Skeletal muscle cell (primary cell): ENCODE data around the gene KCNMA1.
A peak's percentile ranks its signal among the peaks of the same experiment; 100 is the strongest.

Source experiments
- DNase-seq: peaks from one replicate; pipeline ENCODE4 v3.0.0-alpha.2; 2010; ENCODE audit warnings: low read depth
- H3K4me3 ChIP-seq: 2 replicates; pipeline ENCODE4 v1.5.1; 2011; ENCODE audit warnings: low read depth, mild to moderate bottlenecking, control low read depth, low read length, moderate library complexity

Gene KCNMA1

DNA sequence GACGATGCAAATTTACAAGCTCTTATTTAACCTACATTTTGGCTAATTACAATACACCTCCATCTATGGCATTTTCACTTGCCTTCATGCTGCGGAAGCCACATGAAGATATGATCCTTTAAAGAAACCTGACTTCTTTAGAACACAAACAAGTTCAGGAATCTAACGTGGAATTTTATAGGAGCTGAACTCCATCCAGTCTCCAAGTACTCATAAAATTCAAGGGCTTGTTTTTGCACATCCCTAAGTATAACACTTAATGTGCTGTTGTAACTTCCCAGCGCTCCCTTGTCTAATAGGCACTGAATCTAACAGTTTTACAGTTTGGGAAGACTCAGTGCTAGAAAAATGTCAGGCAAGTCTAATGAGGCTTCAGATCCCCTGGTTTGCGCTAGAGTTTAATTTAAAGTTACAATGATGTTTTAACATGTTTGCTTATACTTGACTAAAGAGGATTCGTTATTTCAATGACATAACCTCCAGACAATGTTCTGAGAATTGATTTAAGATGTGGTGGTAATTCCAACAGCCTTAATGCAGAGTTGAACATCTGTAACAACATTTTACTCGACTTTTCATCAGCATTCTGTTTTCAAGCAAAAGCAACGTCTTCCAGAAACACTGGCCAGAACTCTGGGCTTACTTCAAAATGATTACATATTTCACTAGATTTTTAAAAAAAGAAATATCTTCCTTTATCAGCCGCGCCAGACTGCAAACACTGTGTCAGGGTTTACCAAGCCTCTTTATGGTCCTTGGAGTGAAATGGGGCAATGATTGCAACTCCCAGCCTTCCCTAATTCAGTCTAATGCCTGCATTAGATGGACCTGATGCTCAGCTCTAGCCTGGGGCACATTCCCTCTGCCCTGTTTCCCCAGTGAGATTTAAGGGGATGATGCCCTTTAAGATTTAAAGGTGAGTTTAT lies 664.3 kb downstream of the KCNMA1 start:
- DNase-seq = peak; percentile 7
- no peak overlapping the region for H3K4me3 ChIP-seq

- no peak overlapping the region for H3K4me3 ChIP-seq
- DNase-seq = no peak
Measured at GRCh38 chr10:76972541-76972940, 665.1 kb downstream of the KCNMA1 start.

DNA sequence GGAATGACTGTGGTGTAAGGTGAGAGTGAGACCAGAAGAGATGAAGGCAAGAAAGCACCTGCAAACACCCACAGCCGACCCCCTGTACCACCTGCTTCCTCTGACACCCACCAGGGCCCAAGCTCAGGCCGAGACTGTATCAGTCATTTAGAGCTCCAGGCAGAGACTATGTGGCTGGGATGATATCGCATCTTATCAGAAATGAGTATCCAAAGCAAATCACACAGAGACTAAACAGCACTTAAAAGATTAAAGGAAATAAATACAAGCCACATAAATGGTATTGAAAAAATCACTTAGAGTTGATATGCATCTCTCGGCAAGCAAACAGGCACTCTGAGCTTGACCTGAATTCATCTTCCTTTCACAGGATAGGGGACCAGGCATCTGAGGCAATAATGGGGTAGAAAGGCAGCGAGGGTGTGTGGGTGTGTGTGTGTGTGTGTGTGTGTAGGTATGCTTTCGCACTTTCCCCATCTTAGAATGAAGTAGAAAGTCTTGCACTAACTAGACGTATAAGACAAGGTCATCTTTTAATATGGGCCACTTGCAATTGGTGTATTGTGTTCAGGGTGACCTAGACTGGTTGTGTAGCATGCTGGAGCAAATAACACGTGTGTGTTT lies 665.9 kb downstream of the KCNMA1 start:
- no peak overlapping the region for H3K4me3 ChIP-seq
- no peak for DNase-seq

GRCh38 chr10:76970711-76971519 lies 666.7 kb downstream of the KCNMA1 start:
- H3K4me3 ChIP-seq = no peak overlapping the region
- no peak for DNase-seq

DNA sequence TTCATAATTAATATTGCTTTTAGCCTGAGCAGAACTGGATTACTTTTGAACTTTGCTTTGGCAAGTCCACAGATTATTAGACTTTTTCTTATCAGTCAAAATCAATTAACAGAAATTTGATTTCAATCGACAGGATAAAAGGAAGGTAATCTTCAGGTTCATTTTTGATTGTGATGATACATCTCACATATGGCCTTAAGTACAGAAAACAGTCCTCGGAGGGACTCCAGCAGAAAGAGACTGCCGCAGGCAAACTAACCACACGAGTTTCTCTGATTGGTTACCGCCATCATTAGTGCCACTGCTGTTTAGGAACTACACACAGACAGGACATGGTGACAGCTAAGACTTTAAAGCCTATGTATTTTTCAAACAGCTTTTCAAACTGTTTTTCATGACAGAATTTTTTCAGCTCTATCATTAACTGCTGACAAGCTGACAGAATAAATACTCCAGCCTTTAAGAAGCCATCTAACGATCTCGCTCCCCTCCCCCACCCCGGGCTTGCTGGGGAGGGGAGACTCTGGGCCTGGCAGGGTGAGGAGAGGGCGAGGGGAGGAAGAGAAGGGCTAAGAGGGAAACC lies 668.2 kb downstream of the KCNMA1 start:
- H3K4me3 ChIP-seq = no peak overlapping the region
- no peak for DNase-seq

- no peak for DNase-seq
- no peak overlapping the region for H3K4me3 ChIP-seq
Measured at GRCh38 chr10:76968483-76968882, 669.1 kb downstream of the KCNMA1 start.

DNA sequence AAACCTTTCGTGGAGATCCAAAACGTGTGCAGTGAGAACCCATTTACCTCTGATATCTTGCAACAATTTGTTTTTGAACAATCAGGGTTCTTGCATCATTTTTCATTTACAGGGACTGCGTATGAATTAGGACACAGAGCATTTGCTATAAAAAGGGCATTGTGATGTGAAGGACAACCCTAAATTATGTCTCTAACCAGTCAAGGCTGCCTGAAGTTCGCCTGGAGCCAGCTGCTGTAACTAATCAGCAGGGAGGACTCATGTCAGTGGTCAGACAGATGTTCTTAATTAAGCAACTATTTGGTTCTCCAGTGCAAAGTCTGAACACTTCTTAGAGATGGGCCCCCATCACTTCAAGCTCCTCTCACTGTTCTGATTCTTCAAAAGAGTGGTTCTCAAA lies 674.8 kb downstream of the KCNMA1 start:
- H3K4me3 ChIP-seq = no peak overlapping the region

GRCh38 chr10:76961841-76962240 lies 675.8 kb downstream of the KCNMA1 start:
- no peak overlapping the region for H3K4me3 ChIP-seq
- no peak for DNase-seq

More for the DNA sequence above, 674.8 kb downstream of the KCNMA1 start:
- DNase-seq = no peak

- H3K4me3 ChIP-seq = no peak overlapping the region
- DNase-seq = no peak
Measured at GRCh38 chr10:76959111-76959510, 678.5 kb downstream of the KCNMA1 start.

GRCh38 chr10:76954838-76955237 lies 682.8 kb downstream of the KCNMA1 start:
- DNase-seq = no peak
- no peak overlapping the region for H3K4me3 ChIP-seq

- H3K4me3 ChIP-seq = no peak overlapping the region
- DNase-seq = peak; percentile 9
Measured at GRCh38 chr10:76950354-76950753, 687.3 kb downstream of the KCNMA1 start.

GRCh38 chr10:76946270-76946669 lies 691.3 kb downstream of the KCNMA1 start:
- no peak overlapping the region for H3K4me3 ChIP-seq
- peak; percentile 31 for DNase-seq

DNA sequence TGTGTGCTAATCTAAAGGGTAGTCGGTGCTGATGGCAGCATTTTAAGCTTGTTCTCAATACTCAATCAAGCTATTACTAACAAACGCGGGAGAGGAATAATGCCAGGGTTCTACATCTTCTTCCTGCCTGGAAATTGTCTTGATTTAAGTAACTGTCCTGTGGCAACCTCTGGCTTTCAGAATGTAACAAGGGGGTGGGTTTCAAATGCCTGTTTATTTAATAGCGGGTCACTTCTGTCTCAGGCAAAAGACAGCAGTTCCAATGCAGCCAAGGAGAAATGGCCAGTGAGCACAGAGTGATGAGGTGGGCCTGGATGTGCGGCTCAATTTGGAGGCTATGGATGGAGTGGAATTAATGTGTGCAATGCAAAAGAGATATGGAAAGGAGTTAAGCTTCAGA lies 692.4 kb downstream of the KCNMA1 start:
- no peak for DNase-seq
- no peak overlapping the region for H3K4me3 ChIP-seq

DNA sequence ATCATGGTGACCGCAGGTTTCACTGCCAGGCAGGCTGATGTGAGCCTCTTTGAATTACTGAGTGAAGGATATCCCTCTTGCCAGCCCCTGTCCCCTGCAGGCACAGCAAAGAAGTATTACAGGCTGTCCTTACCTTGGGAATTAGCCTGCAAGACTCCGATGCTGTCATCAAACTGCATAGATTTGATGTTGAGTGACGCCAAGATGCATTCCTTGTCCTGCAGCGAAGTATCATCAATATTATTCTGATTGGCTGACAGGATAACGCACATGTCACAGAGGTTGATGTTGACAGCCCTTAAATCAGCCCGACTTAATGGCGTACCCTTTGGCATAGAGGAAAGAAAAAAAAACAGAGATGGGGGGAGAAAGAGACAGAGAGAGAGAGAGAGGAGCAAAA lies 693.0 kb downstream of the KCNMA1 start:
- no peak for DNase-seq
- no peak overlapping the region for H3K4me3 ChIP-seq

DNA sequence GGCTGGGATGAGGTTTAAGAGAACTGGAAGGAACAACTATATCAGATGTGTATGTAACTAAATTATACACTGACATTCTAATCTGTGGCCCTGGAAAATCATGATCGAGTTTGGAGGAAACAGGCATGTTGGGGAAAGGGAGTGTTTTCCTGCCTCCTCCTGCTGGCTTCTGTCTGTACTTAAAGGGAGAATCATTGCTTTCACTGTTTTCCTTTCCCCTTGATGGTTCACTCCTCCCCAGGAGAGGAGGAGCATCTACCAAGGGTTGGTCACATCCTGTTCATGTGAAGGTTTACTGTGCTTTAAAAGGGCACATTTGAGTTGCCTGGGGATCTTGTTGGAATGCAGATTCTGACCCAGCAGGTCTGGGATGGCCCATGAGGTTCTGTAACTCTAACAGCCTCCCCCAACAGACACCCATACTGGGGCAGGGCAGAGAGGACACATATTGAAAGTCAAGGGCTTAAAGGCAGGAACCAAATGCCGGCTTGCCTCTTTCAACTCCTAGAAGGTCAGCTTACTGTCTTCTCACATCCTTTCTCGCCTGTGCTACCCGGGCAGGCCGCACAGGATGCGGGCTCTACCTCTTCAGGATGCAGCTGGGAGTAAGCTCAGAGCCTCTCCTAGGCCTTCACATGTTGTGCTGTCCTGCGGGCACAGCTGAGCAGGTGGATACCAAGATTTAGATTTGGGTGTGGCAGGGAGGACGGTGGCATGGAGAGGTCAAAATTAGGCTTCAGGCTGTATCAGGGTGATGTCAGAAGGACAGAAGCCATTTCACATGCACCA lies 694.8 kb downstream of the KCNMA1 start:
- H3K4me3 ChIP-seq = no peak overlapping the region
- DNase-seq = no peak

DNA sequence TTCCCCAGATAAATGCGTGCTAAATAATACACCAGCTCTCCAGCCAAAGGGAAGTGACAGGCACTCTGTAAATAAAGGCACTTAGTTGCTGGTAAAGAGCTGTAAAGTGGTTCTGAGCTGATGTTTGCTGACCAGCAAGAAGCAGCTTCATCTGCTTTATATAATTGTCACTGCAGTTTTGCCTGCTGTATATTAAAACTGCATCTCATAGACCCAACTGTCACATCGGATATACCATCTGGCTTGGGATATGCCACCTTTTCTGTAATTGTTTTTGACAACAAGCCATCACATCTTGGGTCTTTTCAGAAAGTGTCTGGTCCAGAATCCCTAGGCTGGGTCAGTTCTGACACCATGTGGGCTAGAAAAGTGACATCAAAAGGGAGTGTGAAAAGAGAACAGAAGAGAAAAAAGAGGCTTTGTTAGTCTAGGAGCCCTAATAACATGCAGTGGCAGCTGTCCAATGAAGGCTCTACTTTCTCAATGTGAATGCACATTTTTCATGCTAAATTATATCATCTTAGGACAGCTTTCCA lies 697.6 kb downstream of the KCNMA1 start:
- no peak for DNase-seq
- no peak overlapping the region for H3K4me3 ChIP-seq

- DNase-seq = no peak
- H3K4me3 ChIP-seq = no peak overlapping the region
Measured at GRCh38 chr10:76937181-76937600, 700.4 kb downstream of the KCNMA1 start.

DNA sequence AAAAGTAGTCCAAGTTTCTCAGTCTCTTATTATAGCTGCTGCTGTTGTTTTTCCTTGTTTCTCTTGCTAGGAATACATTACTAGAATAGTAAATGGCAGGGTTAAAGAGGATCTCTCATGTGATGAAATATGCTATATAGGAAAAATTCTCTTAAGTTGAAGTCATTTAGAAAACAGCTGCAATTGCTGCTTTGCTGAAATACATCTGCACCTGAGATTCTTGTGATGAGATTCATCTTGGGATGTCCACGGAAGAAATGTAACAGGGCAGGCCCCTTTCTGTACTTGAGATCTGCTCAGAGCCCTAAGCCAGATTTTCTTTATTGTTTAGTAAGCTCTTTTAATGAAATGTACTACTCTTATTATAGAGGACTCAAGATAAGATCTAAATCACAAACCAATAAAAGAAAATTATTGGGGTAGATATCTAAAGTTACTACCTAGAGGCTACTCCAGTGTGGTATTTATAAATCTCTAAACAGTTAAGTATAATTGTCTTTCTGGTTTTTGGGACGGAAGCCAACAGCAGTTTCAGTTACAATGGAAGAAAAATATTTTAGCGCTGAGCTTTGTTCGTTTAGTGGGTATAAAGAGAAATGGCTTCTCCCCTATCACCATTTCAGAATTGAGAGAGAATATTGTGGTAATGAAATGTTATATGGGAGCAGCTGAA lies 701.5 kb downstream of the KCNMA1 start:
- no peak for DNase-seq
- H3K4me3 ChIP-seq = no peak overlapping the region
